Trophoblast cell (in vitro differentiated cells and primary cell): ENCODE measurements around the gene AP5S1. TPM values are rescaled to one million over a fixed set of nuclear protein-coding genes. Genes with fewer than 3 reads are reported as not detected.

Experiments
- DNase-seq, 2 donors: peaks; one replicate each; pipeline ENCODE4 v3.0.0-alpha.2; 2016
- H2AFZ ChIP-seq: 2 replicates; pipeline ENCODE4 v1.6.1; 2013; ENCODE audit warnings: low read length, moderate library complexity, mild to moderate bottlenecking; ENCODE audit not compliant: insufficient read depth, poor library complexity
- H2AK5ac ChIP-seq: 2 replicates; pipeline ENCODE4 v1.6.1; 2013; ENCODE audit warnings: mild to moderate bottlenecking, low read length
- H2BK120ac ChIP-seq: 2 replicates; pipeline ENCODE4 v1.6.1; 2013; ENCODE audit warnings: low read length, mild to moderate bottlenecking, moderate library complexity; ENCODE audit not compliant: insufficient read depth, poor library complexity
- H2BK12ac ChIP-seq: 2 replicates; pipeline ENCODE4 v1.6.1; 2013; ENCODE audit warnings: mild to moderate bottlenecking, low read length, moderate library complexity
- H2BK5ac ChIP-seq: 2 replicates; pipeline ENCODE4 v1.6.1; 2013; ENCODE audit warnings: low read length, low read depth, moderate library complexity, mild to moderate bottlenecking; ENCODE audit not compliant: poor library complexity
- H3K14ac ChIP-seq: 2 replicates; pipeline ENCODE4 v1.6.1; 2013; ENCODE audit warnings: mild to moderate bottlenecking, low read length
- H3K18ac ChIP-seq: 2 replicates; pipeline ENCODE4 v1.6.1; 2013; ENCODE audit warnings: mild to moderate bottlenecking, low read length
- H3K23ac ChIP-seq: 2 replicates; pipeline ENCODE4 v1.6.1; 2013; ENCODE audit warnings: low read length
- H3K27ac ChIP-seq: 2 replicates; pipeline ENCODE4 v1.5.1; 2013; ENCODE audit warnings: low read depth, mild to moderate bottlenecking, inconsistent platforms, low read length, moderate library complexity
- H3K27me3 ChIP-seq: 2 replicates; pipeline ENCODE4 v1.6.1; 2013; ENCODE audit warnings: inconsistent platforms, mild to moderate bottlenecking, low read length, moderate library complexity; ENCODE audit not compliant: insufficient read depth
- H3K36me3 ChIP-seq, 2 experiments: 1 replicate in 1 of 2; 2 replicates in 1 of 2; pipeline ENCODE4 v1.6.1; 2013; ENCODE audit warnings: low read length in 2 of 2, mild to moderate bottlenecking in 2 of 2, moderate library complexity in 1 of 2; ENCODE audit not compliant: insufficient read depth in 2 of 2, control insufficient read depth in 1 of 2
- H3K4ac ChIP-seq: 2 replicates; pipeline ENCODE4 v1.6.1; 2013; ENCODE audit warnings: low read depth, mild to moderate bottlenecking, low read length, moderate library complexity
- H3K4me1 ChIP-seq, 2 experiments: 1 replicate in 1 of 2; 2 replicates in 1 of 2; pipeline ENCODE4 v1.6.1; 2013; ENCODE audit warnings: low read length in 2 of 2, mild to moderate bottlenecking in 2 of 2, moderate library complexity in 1 of 2; ENCODE audit not compliant: insufficient read depth in 2 of 2, control insufficient read depth in 1 of 2
- H3K4me2 ChIP-seq: 2 replicates; pipeline ENCODE4 v1.6.1; 2013; ENCODE audit warnings: inconsistent platforms, mild to moderate bottlenecking, low read length, moderate library complexity
- H3K4me3 ChIP-seq: 2 replicates; pipeline ENCODE4 v1.5.1; 2013; ENCODE audit warnings: mild to moderate bottlenecking, low read depth, low read length, inconsistent platforms
- H3K79me1 ChIP-seq: one replicate; pipeline ENCODE4 v1.6.1; 2013; ENCODE audit warnings: low read length
- H3K79me2 ChIP-seq: 2 replicates; pipeline ENCODE4 v1.6.1; 2013; ENCODE audit warnings: low read length, mild to moderate bottlenecking; ENCODE audit not compliant: control insufficient read depth, insufficient read depth, poor library complexity
- H3K9ac ChIP-seq: 2 replicates; pipeline ENCODE4 v1.6.1; 2013; ENCODE audit warnings: mild to moderate bottlenecking, low read length
- H3K9me3 ChIP-seq: 2 replicates; pipeline ENCODE4 v1.6.1; 2013; ENCODE audit warnings: low read depth, mild to moderate bottlenecking, control low read depth, inconsistent platforms, low read length; ENCODE audit not compliant: insufficient read depth
- H4K12ac ChIP-seq: 2 replicates; pipeline ENCODE4 v1.6.1; 2013; ENCODE audit warnings: low read depth, mild to moderate bottlenecking, low read length, moderate library complexity
- H4K8ac ChIP-seq: 2 replicates; pipeline ENCODE4 v1.6.1; 2013; ENCODE audit warnings: low read depth, mild to moderate bottlenecking, low read length, moderate library complexity
- H4K91ac ChIP-seq: one replicate; pipeline ENCODE4 v1.6.1; 2013; ENCODE audit warnings: low read depth, mild to moderate bottlenecking, low read length, moderate library complexity
- WGBS: extraction: QIAGEN DNeasy Blood & Tissue Kit; methylation state at CpG from one replicate; pipeline ENCODE4 v1.1.7; 2013; ENCODE audit warnings: missing lambda C conversion rate; ENCODE audit not compliant: insufficient read length, insufficient coverage; ENCODE audit errors: extremely low coverage; 5-methylcytosine and 5-hydroxymethylcytosine counted together
- polyA plus RNA-seq: library from polyadenylated mRNA; stranded (reverse); fragments of 200-250 nt; gene quantifications from 2 replicates; pipeline ENCODE4 v1.2.3, GENCODE V29; 2013

The AP5S1 gene, protein sequence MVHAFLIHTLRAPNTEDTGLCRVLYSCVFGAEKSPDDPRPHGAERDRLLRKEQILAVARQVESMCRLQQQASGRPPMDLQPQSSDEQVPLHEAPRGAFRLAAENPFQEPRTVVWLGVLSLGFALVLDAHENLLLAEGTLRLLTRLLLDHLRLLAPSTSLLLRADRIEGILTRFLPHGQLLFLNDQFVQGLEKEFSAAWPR
- 4.4 and 4.5 TPM in 2 replicates for polyA plus RNA-seq

DNA sequence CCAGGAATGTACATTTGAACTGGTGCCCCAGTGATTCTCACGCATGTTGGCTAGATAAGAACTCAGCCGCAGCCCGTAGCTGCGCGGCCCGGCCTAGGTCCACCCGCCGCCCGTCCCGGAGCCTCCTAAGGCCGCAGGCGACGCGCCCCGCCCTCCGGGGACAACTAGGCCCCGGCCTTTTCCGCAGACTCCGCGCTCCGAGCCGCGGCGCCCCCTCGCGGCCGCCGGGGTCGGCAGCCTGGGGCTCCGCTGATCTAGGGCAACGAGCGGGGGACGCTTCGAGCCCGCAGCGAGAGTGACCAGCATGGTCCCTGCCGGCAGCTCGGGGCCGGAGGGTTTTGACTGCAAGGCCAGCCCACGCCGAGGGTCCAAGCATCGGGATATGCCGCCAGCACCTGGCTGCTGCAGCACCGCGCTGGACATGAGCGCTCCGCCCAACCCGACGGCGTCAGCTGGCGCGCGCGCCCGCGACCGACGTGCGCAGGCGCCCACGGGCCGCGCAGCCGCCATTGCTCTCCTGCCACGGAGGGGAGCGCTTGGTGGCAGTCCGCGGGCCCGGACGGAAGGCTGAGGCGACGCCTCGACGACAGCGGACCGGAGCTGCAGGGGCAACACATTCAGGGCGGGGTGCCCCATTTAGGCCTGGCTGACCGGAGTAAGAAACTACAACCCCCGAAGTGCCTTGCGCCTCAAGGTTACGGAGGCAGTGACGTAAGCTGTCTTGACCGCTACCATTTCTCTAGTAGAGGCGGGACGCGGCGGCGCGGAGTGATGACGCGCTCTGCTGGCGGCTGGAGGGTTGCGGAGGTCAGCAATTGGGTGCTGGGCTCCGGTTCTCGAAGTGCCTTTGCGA, at the start of gene AP5S1:
TSS of gene AP5S1 (plus strand) at position 500 of the 853 bp plus-strand sequence. CDS start 1,571 bp downstream, outside the sequence.
- Histone ChIP-seq H3K79me2 (peaks cover 6% of the 10 kb centered on the region), H3K4me3 (peak within 1 kb of the TSS; percentile 96), H3K4me1 (peaks cover 2 to 3% of the 10 kb centered on the region in 2 experiments), H2BK120ac (peak within 1 kb of the TSS; percentile 99), H3K9me3 (no peaks in the 10 kb centered on the region), H3K9ac (peak within 1 kb of the TSS; percentile 98), H2AFZ (peak within 1 kb of the TSS; percentile 96), H4K8ac (peak within 1 kb of the TSS; percentile 100), H4K12ac (peak within 1 kb of the TSS; percentile 98), H3K27me3 (no peaks in the 10 kb centered on the region), H2AK5ac (peak within 1 kb of the TSS; percentile 97), H3K23ac (no peak within 1 kb of the TSS), H3K27ac (peak within 1 kb of the TSS; percentile 98), H3K18ac (peak within 1 kb of the TSS; percentile 98), H2BK12ac (peak within 1 kb of the TSS; percentile 46), H3K79me1 (peaks cover 8% of the 10 kb centered on the region), H3K4me2 (peak within 1 kb of the TSS; percentile 92), H3K14ac (peak within 1 kb of the TSS; percentile 99), H2BK5ac (peak within 1 kb of the TSS; percentile 98), H3K4ac (peak within 1 kb of the TSS; percentile 97), H3K36me3 (peaks cover 20 to 24% of the 10 kb centered on the region in 2 experiments), H4K91ac (peak within 1 kb of the TSS; percentile 99)
- WGBS: no CpG with 5 or more reads among the region's 96 CpGs
- peak; percentile 98 for DNase-seq

DNA sequence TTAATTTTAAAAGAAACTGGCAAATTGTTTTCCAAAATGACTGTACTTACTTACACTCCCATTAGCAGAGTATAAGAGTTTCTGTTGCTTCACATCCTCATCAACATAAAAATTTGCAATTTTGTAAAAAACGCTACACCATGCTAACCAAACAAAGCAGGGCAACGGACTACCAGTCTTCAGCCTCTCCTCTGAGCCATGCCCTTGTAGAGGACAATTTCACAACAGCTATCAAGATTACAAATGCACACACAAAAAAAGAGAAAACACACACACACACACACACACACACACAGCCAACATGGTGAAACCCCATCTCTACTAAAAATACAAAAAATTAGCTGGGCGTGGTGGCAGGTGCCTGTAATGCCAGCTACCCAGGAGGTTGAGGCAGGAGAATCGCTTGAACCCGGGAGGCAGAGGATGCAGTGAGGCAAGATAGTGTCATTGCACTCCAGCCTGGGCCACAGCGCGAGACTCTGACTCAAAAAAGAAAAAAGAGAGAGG, 48.7 kb upstream of the AP5S1 start:
- H3K14ac ChIP-seq: no peak overlapping the region
- no CpG with 5 or more reads among the region's 7 CpGs for WGBS

DNA sequence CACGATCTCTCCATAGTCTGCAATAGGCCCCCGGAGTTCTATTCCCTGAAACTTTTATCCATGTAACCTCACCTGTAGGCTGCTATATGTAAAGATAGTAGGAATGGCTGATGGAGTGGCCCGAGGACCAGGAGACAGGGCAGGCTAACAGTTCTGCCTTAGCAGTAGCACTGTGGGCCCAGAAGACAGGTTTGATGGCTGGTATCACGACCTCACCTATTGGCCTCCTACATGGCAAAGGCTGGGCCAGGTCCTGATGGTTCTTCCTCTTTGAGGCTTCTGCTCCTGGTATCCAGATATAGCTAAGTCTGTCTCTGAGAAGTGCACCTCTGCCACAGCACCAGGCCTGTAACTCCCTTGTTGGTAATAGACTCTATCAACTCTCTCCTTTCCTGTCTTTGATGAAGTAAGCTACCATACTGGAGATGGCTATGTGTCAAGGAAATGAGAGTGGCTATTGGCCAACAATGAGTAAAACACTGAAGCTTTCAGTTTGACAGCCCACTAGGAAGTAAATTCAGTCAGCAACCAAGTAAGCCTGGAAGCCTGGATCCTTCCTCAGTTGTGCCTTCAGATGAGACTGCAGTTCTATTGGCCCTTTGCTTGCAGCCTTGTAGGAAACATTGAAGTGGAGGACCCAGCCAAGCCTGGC, 44.8 kb upstream of the AP5S1 start:
- Histone ChIP-seq H3K79me1 (no peaks in the 10 kb centered on the region), H3K79me2 (no peaks in the 10 kb centered on the region), H4K91ac (no peak overlapping the region), H3K9ac (no peak overlapping the region), H3K23ac (no peak overlapping the region), H3K27ac (no peak overlapping the region), H4K8ac (no peak overlapping the region), H2AFZ (no peak overlapping the region), H3K4me1 (peaks cover 12 to 13% of the 10 kb centered on the region in 2 experiments), H3K4me2 (no peak overlapping the region), H3K18ac (no peak overlapping the region), H3K4me3 (no peak overlapping the region), H3K27me3 (peaks cover 23% of the 10 kb centered on the region), H2BK12ac (no peak overlapping the region), H3K36me3 (no peaks in the 10 kb centered on the region), H2BK5ac (no peak overlapping the region), H2BK120ac (no peak overlapping the region), H3K4ac (no peak overlapping the region), H3K14ac (no peak overlapping the region), H4K12ac (no peak overlapping the region), H2AK5ac (no peak overlapping the region), H3K9me3 (peaks cover 7% of the 10 kb centered on the region)
- no peak for DNase-seq
- WGBS: no CpG with 5 or more reads among the region's 4 CpGs

More for the DNA sequence above, 48.7 kb upstream of the AP5S1 start:
- Histone ChIP-seq H3K23ac (no peak overlapping the region), H2BK12ac (no peak overlapping the region), H3K4ac (no peak overlapping the region), H3K4me1 (peaks cover 8 to 12% of the 10 kb centered on the region in 2 experiments), H3K9me3 (no peaks in the 10 kb centered on the region), H2BK120ac (no peak overlapping the region), H3K4me3 (no peak overlapping the region), H3K18ac (no peak overlapping the region), H4K12ac (no peak overlapping the region), H3K9ac (no peak overlapping the region), H3K79me1 (peaks cover 10% of the 10 kb centered on the region), H3K27me3 (no peaks in the 10 kb centered on the region), H2BK5ac (no peak overlapping the region), H3K27ac (no peak overlapping the region), H4K8ac (no peak overlapping the region), H2AFZ (no peak overlapping the region), H4K91ac (no peak overlapping the region), H3K79me2 (peaks cover 6% of the 10 kb centered on the region), H2AK5ac (no peak overlapping the region), H3K4me2 (no peak overlapping the region), H3K36me3 (no peaks in the 10 kb centered on the region)
- no peak for DNase-seq

DNA sequence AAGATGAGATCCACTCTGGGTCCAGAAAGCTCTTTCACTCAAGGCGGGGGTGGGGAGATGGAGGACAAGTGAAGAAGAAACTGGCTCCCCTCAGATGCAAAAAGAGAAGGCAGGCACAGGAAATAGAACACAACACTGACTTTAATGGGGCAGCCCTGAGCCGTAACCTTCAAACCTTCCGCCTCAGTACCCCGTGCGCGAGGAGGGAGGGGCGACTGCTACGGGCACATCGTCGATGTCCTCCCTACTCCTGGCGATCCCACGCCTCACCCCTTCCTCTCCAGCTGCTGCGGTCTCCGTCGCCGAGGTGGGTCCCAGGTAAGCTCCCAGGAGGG, 43.0 kb upstream of the AP5S1 start:
- no peak for DNase-seq
- H3K27me3 ChIP-seq: peaks cover 23% of the 10 kb centered on the region
- H3K23ac ChIP-seq: no peak overlapping the region
- H3K4me2 ChIP-seq: peak overlapping the region; percentile 80
- no peak overlapping the region for H3K4ac ChIP-seq
- no peak overlapping the region for H2BK120ac ChIP-seq
- H3K4me1 ChIP-seq: peaks cover 13 to 16% of the 10 kb centered on the region in 2 experiments
- no peak overlapping the region for H4K12ac ChIP-seq
- H3K18ac ChIP-seq: no peak overlapping the region
- H4K8ac ChIP-seq: no peak overlapping the region
- no peak overlapping the region for H4K91ac ChIP-seq
- H2AK5ac ChIP-seq: no peak overlapping the region
- H3K4me3 ChIP-seq: peak overlapping the region; percentile 34
- peaks cover 8% of the 10 kb centered on the region for H3K9me3 ChIP-seq
- H3K79me2 ChIP-seq: no peaks in the 10 kb centered on the region
- no peaks in the 10 kb centered on the region for H3K36me3 ChIP-seq
- no peak overlapping the region for H2BK5ac ChIP-seq
- no peak overlapping the region for H3K27ac ChIP-seq
- no peak overlapping the region for H2BK12ac ChIP-seq
- H3K9ac ChIP-seq: no peak overlapping the region
- H2AFZ ChIP-seq: peak overlapping the region; percentile 78
- no CpG with 5 or more reads among the region's 16 CpGs for WGBS
- H3K79me1 ChIP-seq: no peaks in the 10 kb centered on the region
- H3K14ac ChIP-seq: no peak overlapping the region
